Esophagus squamous epithelium (tissue), 4 donors: Measurements from ENCODE around the gene LSM4.

ENCODE experiments used
- CTCF ChIP-seq, 6 experiments: fragments of 450-650 bp in 4 of 6; fragments of 200-600 bp in 2 of 6; sonication (generic) in 2 of 6; IDR thresholded peaks; one replicate each; pipeline ENCODE4 v1.5.1; 2016 to 2019; ENCODE audit warnings: antibody characterized with exemption in 6 of 6, mild to moderate bottlenecking in 4 of 6, moderate library complexity in 4 of 6
- POLR2A ChIP-seq, 4 donors: fragments of 450-650 bp; IDR thresholded peaks; one replicate each; pipeline ENCODE4 v1.6.1; 2017; ENCODE audit warnings: antibody characterized with exemption in 4 of 4, mild to moderate bottlenecking in 4 of 4, moderate library complexity in 3 of 4

- no peak for TF ChIP-seq CTCF (IDR thresholded peaks at IDR 0.05)
- TF ChIP-seq POLR2A (IDR thresholded peaks at IDR 0.05), result no peak
Observed at GRCh38 chr19:18317961-18318800, 4.7 kb downstream of the LSM4 start.
